Dedifferentiated amniotic fluid mesenchymal stem cell (primary cell): Measurements from ENCODE around the gene EBP.

Experiments used
- DNase-seq: peaks from one replicate; pipeline ENCODE4 v3.0.0-alpha.2; 2016; ENCODE audit errors: extremely low spot score

Gene EBP

DNA sequence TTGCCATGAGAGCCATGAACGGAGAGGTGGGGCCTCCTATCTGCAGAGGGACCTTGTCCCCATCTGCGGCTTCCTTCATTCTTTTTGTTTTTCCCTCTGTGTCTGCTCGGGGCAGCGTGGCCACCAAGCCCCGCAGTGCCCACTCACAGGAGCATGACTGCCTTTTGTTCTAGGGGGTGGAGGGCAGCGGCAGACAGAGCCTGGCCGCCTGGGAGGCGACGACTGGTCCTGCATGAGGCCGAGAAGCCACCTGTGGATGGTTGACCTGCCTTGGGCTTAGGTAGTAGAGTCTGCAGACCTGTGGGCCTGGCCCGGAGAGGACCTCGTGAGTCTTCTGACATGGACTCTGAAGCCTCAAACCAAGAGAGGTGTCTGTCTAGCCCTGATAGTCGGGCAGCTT, 54.0 kb downstream of the EBP start:
- DNase-seq: no peak

DNA sequence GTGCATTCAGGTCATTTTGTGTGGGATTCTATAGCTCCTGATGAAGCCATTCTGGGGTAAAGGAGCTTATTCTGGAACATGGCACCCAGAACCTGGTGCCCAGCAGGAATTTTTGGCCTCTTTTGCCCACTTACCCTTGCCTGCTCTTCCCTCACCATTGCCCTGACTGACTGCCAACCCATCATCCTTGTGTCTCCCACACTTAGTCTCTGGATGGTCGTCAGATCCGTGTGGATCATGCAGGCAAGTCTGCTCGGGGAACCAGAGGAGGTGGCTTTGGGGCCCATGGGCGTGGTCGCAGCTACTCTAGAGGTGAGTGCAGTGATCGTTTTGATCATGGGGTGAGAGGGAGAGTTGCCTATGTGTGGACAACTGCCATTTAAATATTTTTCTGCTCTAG, 54.5 kb downstream of the EBP start:
- DNase-seq: no peak
